Karpas-422 (cell line): Measurements from ENCODE around the gene CLASP1. TPM values are rescaled to one million over a fixed set of nuclear protein-coding genes. Genes with fewer than 3 reads are reported as not detected.

Source experiments
- DNase-seq: peaks from one replicate; pipeline ENCODE4 v3.0.0-alpha.2; 2015
- H2AFZ ChIP-seq: fragments of 200-600 bp; sonication (generic); 2 replicates; pipeline ENCODE4 v1.6.1; 2014; ENCODE audit warnings: antibody characterized with exemption, low read length, mixed read lengths
- H3K27ac ChIP-seq: fragments of 200-600 bp; sonication (generic); 2 replicates; pipeline ENCODE4 v1.5.1; 2014; ENCODE audit warnings: mild to moderate bottlenecking, low read length, moderate library complexity
- H3K27me3 ChIP-seq: fragments of 200-600 bp; sonication (generic); 2 replicates; pipeline ENCODE4 v1.6.1; 2014; ENCODE audit warnings: low read length, mixed read lengths
- H3K36me3 ChIP-seq: fragments of 200-600 bp; sonication (generic); 2 replicates; pipeline ENCODE4 v1.6.1; 2014; ENCODE audit warnings: low read length, mixed read lengths; ENCODE audit not compliant: insufficient read depth
- H3K4me1 ChIP-seq: fragments of 200-600 bp; sonication (generic); 2 replicates; pipeline ENCODE4 v1.6.1; 2014; ENCODE audit warnings: mild to moderate bottlenecking, low read length, mixed read lengths
- H3K4me2 ChIP-seq: fragments of 200-600 bp; sonication (generic); 2 replicates; pipeline ENCODE4 v1.6.1; 2014; ENCODE audit warnings: low read length, low read depth, mild to moderate bottlenecking; ENCODE audit not compliant: poor library complexity, severe bottlenecking
- H3K4me3 ChIP-seq: fragments of 200-600 bp; sonication (generic); 2 replicates; pipeline ENCODE4 v1.5.1; 2014; ENCODE audit warnings: mild to moderate bottlenecking, antibody characterized with exemption, low read length, mixed read lengths
- H3K79me2 ChIP-seq: fragments of 200-600 bp; sonication (generic); 2 replicates; pipeline ENCODE4 v1.6.1; 2014; ENCODE audit warnings: mild to moderate bottlenecking, low read length, mixed read lengths
- H3K9ac ChIP-seq: fragments of 200-600 bp; sonication (generic); 2 replicates; pipeline ENCODE4 v1.6.0; 2014; ENCODE audit warnings: low read length
- H3K9me2 ChIP-seq: fragments of 200-600 bp; sonication (generic), shearing (Covaris generic); replicated peaks from 2 replicates; pipeline ENCODE4 v1.6.0; 2014; ENCODE audit warnings: mild to moderate bottlenecking, low read length, moderate library complexity; ENCODE audit not compliant: insufficient read depth
- H3K9me3 ChIP-seq: fragments of 300-700, 200-600 bp; sonication (generic); 2 replicates; pipeline ENCODE4 v1.6.1; 2014; ENCODE audit warnings: low read length, mixed read lengths
- H4K20me1 ChIP-seq: fragments of 200-600 bp; sonication (generic); 2 replicates; pipeline ENCODE4 v1.6.1; 2014; ENCODE audit warnings: mild to moderate bottlenecking, antibody characterized with exemption, low read length, low read depth; ENCODE audit not compliant: insufficient read depth
- total RNA-seq: library from RNA; depleted of rRNA; stranded (reverse); fragments of >200 nt; shearing (Covaris generic); gene quantifications from 2 replicates; pipeline ENCODE4 v1.2.3, GENCODE V29; 2014; ENCODE audit warnings: low replicate concordance

Gene CLASP1
- total RNA-seq, 1 experiment from 2014 or later = 102 TPM

DNA sequence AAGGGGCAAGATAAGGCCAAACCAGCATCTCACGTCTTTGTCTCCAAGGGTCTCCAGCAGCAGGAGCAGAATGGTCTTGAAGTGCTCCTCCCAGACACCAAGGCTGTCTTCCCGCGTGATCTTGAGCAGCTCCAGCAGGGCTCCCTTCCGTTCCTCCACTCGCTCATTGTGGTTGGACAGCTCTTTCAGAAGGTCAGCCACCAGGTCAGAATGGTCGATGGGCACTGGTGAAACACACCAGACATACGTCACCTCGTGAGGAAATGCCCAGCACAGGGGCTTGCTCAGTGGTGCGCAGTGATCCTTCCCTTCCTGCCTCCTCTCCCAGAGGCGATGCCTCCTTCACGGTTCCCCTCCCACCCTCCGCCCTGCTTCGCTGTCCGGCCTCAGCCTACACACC is 284.2 kb downstream of the CLASP1 start:
- H3K36me3 ChIP-seq = peaks cover 39% of the 10 kb centered on the region; the same call in 1 of the 2 replicates
- no peaks in the 10 kb centered on the region for H4K20me1 ChIP-seq
- H2AFZ ChIP-seq = no peak overlapping the region

DNA sequence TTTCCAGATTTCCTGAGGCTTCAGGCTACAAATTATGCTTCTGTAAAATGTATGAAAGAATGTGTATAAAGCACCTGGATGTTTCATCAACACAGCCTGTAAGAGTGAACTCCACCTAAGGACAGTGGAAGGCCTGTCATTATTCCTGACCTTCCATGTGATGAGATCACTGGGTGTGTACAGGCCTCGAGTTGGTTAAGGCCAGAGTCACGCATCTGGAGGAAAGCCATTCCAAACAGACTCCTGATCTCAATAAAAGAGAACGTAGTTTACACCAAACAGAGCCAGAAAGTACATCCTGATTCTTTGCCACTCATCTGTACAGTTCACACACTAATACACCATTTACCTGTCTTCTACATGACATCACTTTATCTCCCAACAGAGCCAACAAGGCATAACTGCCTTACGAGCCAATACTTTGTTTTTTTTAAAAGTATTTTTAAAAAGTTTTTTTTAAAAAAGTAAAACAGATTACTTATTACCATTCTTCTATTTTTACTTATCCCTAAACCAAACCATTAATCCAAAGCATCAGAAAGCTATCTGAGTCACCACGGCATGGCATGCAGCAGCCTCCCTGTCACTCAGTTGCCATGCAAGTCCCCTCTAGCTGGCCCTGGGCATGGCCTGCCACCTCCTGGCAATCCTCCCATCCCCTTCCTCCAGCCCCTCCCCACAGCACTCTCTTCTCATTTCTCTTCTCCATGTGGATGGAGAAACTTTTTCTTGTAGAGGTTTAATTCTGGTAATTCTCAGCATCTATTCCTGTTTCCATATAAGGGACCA is 285.4 kb downstream of the CLASP1 start:
- Histone ChIP-seq H3K4me2 (no peak overlapping the region), H3K36me3 (peaks cover 46% of the 10 kb centered on the region), H2AFZ (no peak overlapping the region), H3K79me2 (peaks cover 7% of the 10 kb centered on the region; the same call in 1 of the 2 replicates), H3K4me1 (peaks cover 5% of the 10 kb centered on the region), H3K4me3 (no peak overlapping the region), H3K9me3 (no peaks in the 10 kb centered on the region), H3K27ac (no peak overlapping the region), H3K9me2 (no peaks in the 10 kb centered on the region), H3K9ac (no peak overlapping the region), H4K20me1 (no peaks in the 10 kb centered on the region), H3K27me3 (no peaks in the 10 kb centered on the region)
- DNase-seq = no peak

More for the DNA sequence above, 284.2 kb downstream of the CLASP1 start:
- DNase-seq = no peak
- 0 out of 2 replicates have a peak, but pooled peaks cover 5% of the 10 kb centered on the region for H3K79me2 ChIP-seq
- H3K4me1 ChIP-seq = peaks cover 11% of the 10 kb centered on the region
- no peaks in the 10 kb centered on the region for H3K27me3 ChIP-seq
- no peak overlapping the region for H3K9ac ChIP-seq
- no peak overlapping the region for H3K4me3 ChIP-seq
- no peaks in the 10 kb centered on the region for H3K9me3 ChIP-seq
- no peaks in the 10 kb centered on the region for H3K9me2 ChIP-seq
- no peak overlapping the region for H3K27ac ChIP-seq
- no peak overlapping the region for H3K4me2 ChIP-seq

DNA sequence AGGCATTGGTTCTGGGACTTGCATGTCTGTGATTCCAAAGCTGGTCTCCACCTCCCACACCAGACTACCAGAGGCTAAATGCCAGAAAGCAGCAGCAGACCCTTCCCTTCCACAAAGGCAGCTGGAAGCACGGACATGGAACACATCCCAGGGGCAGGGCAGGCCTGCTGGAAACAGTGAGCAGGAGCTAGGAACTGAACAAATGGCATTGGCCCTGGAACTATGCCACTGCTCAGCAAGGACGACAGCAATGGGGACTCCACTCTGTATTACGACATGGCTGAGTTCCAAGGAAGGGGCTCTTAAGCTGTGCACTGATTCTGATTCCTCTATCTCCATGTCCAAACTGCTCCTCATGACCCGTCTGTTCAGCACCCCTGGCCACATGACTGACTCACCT is 286.5 kb downstream of the CLASP1 start:
- Histone ChIP-seq H3K9ac (no peak overlapping the region), H3K79me2 (peaks cover 6% of the 10 kb centered on the region; the same call in 1 of the 2 replicates), H4K20me1 (no peaks in the 10 kb centered on the region), H3K4me3 (no peak overlapping the region), H3K9me3 (no peaks in the 10 kb centered on the region), H3K4me1 (peaks cover 5% of the 10 kb centered on the region), H3K27ac (no peak overlapping the region), H3K4me2 (no peak overlapping the region), H3K36me3 (peaks cover 39% of the 10 kb centered on the region), H3K9me2 (no peaks in the 10 kb centered on the region), H2AFZ (no peak overlapping the region), H3K27me3 (no peaks in the 10 kb centered on the region)
- DNase-seq = no peak

DNA sequence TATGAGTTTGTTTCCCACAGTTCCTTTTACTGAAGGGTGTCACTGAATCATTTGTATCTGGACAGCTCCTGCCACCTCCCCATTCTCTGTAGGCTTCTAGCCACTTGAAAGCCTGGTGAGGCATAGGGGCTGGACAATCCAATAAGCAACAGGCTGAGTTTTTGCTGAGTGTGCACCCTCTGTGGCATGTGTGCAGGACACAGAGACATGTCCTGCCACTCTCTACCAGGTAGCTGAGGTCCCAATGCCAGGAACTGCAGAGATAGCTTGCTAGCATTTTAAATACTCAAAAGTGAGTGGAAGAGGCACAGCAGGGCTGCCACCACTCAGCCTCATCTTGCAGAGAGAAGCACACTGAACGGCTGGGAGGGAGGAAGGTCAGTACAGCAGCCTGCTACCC is 287.0 kb downstream of the CLASP1 start:
- no peak overlapping the region for H2AFZ ChIP-seq
- no peak overlapping the region for H3K4me3 ChIP-seq
- no peak for DNase-seq
- H3K27ac ChIP-seq = no peak overlapping the region
- peaks cover 6% of the 10 kb centered on the region; the same call in 1 of the 2 replicates for H3K79me2 ChIP-seq
- H3K4me2 ChIP-seq = no peak overlapping the region
- H3K9me2 ChIP-seq = no peaks in the 10 kb centered on the region
- H3K36me3 ChIP-seq = peaks cover 39% of the 10 kb centered on the region
- H3K9ac ChIP-seq = no peak overlapping the region
- peaks cover 5% of the 10 kb centered on the region for H3K4me1 ChIP-seq
- H4K20me1 ChIP-seq = no peaks in the 10 kb centered on the region
- H3K27me3 ChIP-seq = no peaks in the 10 kb centered on the region
- no peaks in the 10 kb centered on the region for H3K9me3 ChIP-seq

DNA sequence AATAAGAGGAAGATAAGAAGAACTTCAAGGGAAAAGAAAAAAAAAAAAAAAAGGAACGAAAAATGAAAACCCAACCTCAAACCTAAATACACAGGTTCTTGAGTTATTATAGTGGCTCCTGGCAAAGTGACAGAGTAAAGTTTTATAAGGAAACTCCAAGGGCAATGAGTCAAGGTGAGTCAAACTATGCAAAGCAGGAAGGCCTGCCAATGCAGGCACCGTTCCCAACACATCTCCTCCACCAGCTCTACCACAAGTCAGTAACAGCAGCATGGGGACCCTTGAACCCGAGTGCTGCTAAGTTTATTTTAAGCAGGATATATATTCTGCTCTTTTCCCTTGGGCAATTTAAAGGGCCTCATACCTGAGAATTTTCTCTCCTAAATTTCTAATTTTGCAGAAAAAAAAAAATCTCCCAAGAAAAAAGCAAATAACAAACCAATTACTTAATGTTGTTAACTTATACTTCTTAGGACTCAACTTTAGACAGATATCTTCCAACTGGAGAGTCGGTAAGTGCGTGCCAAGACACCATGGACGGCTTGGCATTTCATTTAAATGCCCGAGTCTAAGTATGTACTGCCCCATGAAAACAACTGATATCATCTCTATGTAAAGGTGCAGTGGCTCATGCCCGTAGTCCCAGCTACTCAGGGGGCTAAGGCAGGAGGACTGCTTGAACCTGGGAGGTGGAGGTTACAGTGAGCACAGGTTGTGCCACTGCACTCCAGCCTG is 288.5 kb downstream of the CLASP1 start:
- Histone ChIP-seq H3K36me3 (peaks cover 29% of the 10 kb centered on the region), H3K9me2 (no peaks in the 10 kb centered on the region), H4K20me1 (no peaks in the 10 kb centered on the region), H3K27ac (no peak overlapping the region), H3K9ac (no peak overlapping the region), H3K4me1 (peaks cover 5% of the 10 kb centered on the region), H3K9me3 (no peaks in the 10 kb centered on the region), H3K27me3 (no peaks in the 10 kb centered on the region), H3K79me2 (peaks cover 6% of the 10 kb centered on the region; the same call in 1 of the 2 replicates), H2AFZ (no peak overlapping the region), H3K4me3 (no peak overlapping the region), H3K4me2 (no peak overlapping the region)
- peak; percentile 44 for DNase-seq

DNA sequence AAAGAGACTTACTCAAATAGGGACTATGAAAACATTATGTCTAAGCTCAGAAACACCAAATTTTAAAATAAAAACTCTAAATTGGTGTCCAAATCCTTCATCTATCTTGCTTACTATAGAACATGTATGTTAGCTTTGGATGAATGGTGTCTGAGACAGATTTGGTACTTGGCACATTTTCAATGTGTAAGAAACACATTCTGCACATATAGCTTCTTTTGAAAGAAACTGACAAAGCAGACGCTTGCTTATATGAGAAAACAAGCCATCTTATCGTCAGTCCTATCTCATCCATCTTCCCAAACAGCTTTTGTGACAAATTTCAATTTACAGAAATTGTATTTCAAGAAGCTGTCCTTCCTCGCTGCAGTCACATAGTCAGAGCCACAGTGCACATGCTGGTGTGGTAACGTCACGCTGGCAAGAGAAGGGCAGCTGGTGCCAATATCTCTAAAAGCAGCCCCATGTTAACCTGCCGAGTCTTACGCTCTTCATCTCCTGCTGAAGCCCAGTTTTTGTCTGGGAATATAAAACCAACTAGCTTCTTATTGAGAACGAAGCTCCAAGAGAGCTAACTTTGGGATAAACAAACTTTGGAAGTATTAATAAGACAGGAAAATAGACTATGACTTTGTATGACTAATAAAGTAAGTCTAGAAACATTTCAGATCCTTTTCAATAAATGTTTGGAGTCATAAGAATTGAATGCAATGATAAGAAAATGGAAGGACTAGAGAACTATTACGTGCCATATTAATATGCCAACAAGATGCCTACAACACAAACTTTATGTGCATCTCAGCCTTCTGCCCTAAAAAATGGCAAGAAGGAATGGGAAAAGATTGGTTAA is 289.3 kb downstream of the CLASP1 start:
- Histone ChIP-seq H3K27me3 (no peaks in the 10 kb centered on the region), H4K20me1 (no peaks in the 10 kb centered on the region), H3K27ac (no peak overlapping the region), H3K4me1 (peaks cover 5% of the 10 kb centered on the region), H3K9me2 (no peaks in the 10 kb centered on the region), H3K79me2 (peaks cover 6% of the 10 kb centered on the region; the same call in 1 of the 2 replicates), H3K9me3 (no peaks in the 10 kb centered on the region), H3K4me2 (no peak overlapping the region), H3K36me3 (peaks cover 31% of the 10 kb centered on the region), H3K9ac (no peak overlapping the region), H2AFZ (no peak overlapping the region), H3K4me3 (no peak overlapping the region)
- no peak for DNase-seq

DNA sequence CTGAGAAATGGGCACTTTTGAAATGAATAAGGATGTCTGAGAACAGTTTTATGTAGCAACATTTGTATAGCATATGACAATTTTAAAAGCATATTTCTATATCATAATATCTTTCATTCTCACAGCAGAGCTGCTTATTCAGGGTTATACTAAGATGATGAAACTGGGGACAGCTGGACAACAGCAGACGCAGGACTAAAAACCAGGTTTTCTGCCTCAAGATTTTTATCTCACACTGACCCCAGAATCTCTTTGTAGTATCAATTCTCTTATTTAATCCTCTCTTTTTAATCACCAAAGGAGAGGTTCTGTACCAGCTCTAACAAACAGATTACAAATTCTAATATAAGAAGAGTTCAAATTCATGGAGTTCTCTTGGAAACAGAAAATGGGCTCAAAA is 290.1 kb downstream of the CLASP1 start:
- Histone ChIP-seq H3K9me2 (no peaks in the 10 kb centered on the region), H3K27ac (no peak overlapping the region), H2AFZ (no peak overlapping the region), H3K79me2 (peaks cover 4% of the 10 kb centered on the region; the same call in 1 of the 2 replicates), H3K9me3 (no peaks in the 10 kb centered on the region), H3K4me3 (no peak overlapping the region), H4K20me1 (no peaks in the 10 kb centered on the region), H3K36me3 (peaks cover 38% of the 10 kb centered on the region), H3K27me3 (no peaks in the 10 kb centered on the region), H3K4me1 (peaks cover 5% of the 10 kb centered on the region), H3K4me2 (no peak overlapping the region), H3K9ac (no peak overlapping the region)
- no peak for DNase-seq
